Hepatocyte (in vitro differentiated cells): ENCODE data around the gene CBLB.

Source experiments
- EZH2phosphoT487 ChIP-seq: fragments of 200-600 bp; sonication (generic); IDR thresholded peaks from one replicate; pipeline ENCODE4 v1.6.1; 2018; ENCODE audit warnings: antibody characterized with exemption, mild to moderate bottlenecking, low read depth, moderate library complexity; ENCODE audit not compliant: unreplicated experiment, severe bottlenecking
- TF ChIP-seq, protein P1 (sequence below): fragments of 200-600 bp; sonication (generic); IDR thresholded peaks from 2 replicates; pipeline ENCODE4 v1.5.1; 2016; ENCODE audit warnings: antibody characterized with exemption, mild to moderate bottlenecking; ENCODE audit not compliant: poor library complexity

DNA sequence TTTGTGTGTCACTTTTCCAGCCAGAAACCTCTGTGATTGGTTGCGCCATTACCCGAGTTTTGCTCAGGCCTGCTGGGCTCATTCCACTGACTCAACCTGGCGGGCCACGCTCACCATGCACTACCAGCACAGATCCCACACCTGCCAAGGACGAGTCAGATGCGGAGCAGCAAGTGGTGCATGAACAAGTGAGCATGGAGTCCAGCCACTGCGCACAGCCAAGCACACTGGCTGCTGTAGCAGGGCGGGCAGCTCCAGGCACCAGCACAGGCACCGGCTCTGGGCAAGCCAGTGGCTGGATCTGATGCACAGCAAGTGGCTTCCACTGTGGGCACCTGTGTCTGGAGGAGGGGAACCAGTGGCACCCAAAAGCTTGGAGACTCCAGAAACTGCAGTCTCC lies 110.4 kb downstream of the CBLB start:
- TF ChIP-seq, protein P1, sequence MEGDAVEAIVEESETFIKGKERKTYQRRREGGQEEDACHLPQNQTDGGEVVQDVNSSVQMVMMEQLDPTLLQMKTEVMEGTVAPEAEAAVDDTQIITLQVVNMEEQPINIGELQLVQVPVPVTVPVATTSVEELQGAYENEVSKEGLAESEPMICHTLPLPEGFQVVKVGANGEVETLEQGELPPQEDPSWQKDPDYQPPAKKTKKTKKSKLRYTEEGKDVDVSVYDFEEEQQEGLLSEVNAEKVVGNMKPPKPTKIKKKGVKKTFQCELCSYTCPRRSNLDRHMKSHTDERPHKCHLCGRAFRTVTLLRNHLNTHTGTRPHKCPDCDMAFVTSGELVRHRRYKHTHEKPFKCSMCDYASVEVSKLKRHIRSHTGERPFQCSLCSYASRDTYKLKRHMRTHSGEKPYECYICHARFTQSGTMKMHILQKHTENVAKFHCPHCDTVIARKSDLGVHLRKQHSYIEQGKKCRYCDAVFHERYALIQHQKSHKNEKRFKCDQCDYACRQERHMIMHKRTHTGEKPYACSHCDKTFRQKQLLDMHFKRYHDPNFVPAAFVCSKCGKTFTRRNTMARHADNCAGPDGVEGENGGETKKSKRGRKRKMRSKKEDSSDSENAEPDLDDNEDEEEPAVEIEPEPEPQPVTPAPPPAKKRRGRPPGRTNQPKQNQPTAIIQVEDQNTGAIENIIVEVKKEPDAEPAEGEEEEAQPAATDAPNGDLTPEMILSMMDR, result no peak
- no peak for TF ChIP-seq EZH2phosphoT487
